Measurements from ENCODE around the gene FOXC1. TPM values are rescaled to one million over a fixed set of nuclear protein-coding genes. Genes with fewer than 3 reads are reported as not detected.

Gene FOXC1
- total RNA-seq, 1 experiment from 2014 or later, result not detected

DNA sequence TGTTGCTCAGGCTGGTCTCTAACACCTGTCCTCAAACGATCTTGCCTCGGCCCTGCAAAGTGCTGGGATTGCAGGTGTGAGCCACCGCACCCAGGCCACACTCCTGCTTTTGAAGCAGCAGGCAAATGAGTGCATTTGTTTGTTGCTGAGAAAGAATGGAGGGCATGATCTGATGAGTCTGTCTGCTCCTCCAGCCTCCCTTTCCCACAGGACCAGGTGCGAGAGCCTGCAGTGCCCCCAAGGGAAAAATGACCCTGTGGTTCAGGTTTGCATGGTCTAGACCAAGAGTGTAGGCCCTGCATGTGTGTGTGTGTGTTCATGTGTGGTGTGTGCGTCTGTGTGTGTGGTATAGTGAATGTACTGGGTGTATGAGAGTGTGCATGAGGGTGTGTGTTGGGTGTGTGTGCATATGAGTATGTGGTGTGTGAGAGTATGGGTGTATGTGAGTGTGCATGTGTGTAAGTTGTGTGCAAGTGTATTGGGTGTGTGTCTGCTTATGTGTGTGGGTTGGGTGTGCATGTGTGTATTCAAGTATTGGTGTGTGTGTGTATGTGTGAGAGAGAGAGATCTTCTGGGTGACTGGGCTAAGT is 22.8 kb upstream of the FOXC1 start:
- no peak overlapping the region for H3K9ac ChIP-seq (ENCODE audit: extremely low read depth, insufficient read length, low read length)
- H2AFZ ChIP-seq (ENCODE audit: low read length), result no peak overlapping the region
- H3K23ac ChIP-seq (ENCODE audit: insufficient read length, low read depth, low read length), result no peak overlapping the region
- no peaks in the 10 kb centered on the region for H3K79me1 ChIP-seq (ENCODE audit: insufficient read depth, low read depth, low read length, poor library complexity, severe bottlenecking)
- peaks cover 5% of the 10 kb centered on the region for H3K27me3 Mint-ChIP-seq (ENCODE audit: low read depth)
- TF ChIP-seq, protein P1, sequence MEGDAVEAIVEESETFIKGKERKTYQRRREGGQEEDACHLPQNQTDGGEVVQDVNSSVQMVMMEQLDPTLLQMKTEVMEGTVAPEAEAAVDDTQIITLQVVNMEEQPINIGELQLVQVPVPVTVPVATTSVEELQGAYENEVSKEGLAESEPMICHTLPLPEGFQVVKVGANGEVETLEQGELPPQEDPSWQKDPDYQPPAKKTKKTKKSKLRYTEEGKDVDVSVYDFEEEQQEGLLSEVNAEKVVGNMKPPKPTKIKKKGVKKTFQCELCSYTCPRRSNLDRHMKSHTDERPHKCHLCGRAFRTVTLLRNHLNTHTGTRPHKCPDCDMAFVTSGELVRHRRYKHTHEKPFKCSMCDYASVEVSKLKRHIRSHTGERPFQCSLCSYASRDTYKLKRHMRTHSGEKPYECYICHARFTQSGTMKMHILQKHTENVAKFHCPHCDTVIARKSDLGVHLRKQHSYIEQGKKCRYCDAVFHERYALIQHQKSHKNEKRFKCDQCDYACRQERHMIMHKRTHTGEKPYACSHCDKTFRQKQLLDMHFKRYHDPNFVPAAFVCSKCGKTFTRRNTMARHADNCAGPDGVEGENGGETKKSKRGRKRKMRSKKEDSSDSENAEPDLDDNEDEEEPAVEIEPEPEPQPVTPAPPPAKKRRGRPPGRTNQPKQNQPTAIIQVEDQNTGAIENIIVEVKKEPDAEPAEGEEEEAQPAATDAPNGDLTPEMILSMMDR (conservative IDR thresholded peaks at IDR 0.05), result no peak
- no peak overlapping the region for H2BK20ac ChIP-seq (ENCODE audit: low read depth, low read length, poor library complexity, severe bottlenecking)
- H3T11ph ChIP-seq (ENCODE audit: low read length), result no peak overlapping the region
- no peaks in the 10 kb centered on the region for H3K9me3 ChIP-seq (ENCODE audit: control insufficient read depth, low read depth, low read length)
- no peak overlapping the region for H3K4me3 Mint-ChIP-seq
- H2BK15ac ChIP-seq (ENCODE audit: low read depth, low read length), result no peak overlapping the region
- no peak overlapping the region for H2BK12ac ChIP-seq (ENCODE audit: insufficient read length, low read depth, low read length)
- H3K4me2 ChIP-seq (ENCODE audit: insufficient read depth, insufficient read length, low read length), result no peak overlapping the region
- H2BK5ac ChIP-seq (ENCODE audit: insufficient read length, low read length), result no peak overlapping the region
- no peaks in the 10 kb centered on the region for H4K20me1 ChIP-seq (ENCODE audit: control insufficient read depth, insufficient read depth, insufficient read length)
- H3K27ac Mint-ChIP-seq, result no peak overlapping the region
- no peak overlapping the region for H4K91ac ChIP-seq (ENCODE audit: insufficient read length, low read depth, low read length)
- no peaks in the 10 kb centered on the region for H3K4me1 ChIP-seq (ENCODE audit: insufficient read depth, low read length)
- H4K5ac ChIP-seq (ENCODE audit: insufficient read length, low read depth, low read length), result no peak overlapping the region
- no peaks in the 10 kb centered on the region for H3K27me3 ChIP-seq (ENCODE audit: insufficient read depth, low read length)
- H3K23me2 ChIP-seq (ENCODE audit: insufficient read length, low read depth, low read length, poor library complexity, severe bottlenecking), result no peaks in the 10 kb centered on the region
- DNase-seq, result no peak
- H4K8ac ChIP-seq (replicated peaks; ENCODE audit: insufficient read length, low read depth, low read length), result no peak overlapping the region
- H3K9me3 Mint-ChIP-seq, result no peaks in the 10 kb centered on the region
- H3K18ac ChIP-seq (ENCODE audit: insufficient read length, low read depth, low read length), result no peak overlapping the region
- H3K79me2 ChIP-seq (ENCODE audit: insufficient read depth, low read length), result no peaks in the 10 kb centered on the region
- H3K4me1 Mint-ChIP-seq, result no peaks in the 10 kb centered on the region
- WGBS (ENCODE audit: extremely low coverage, insufficient read length, low lambda C conversion rate), result no CpG with 5 or more reads among the region's 5 CpGs
- no peak overlapping the region for H3K4ac ChIP-seq (ENCODE audit: low read depth, low read length)
- H3K27ac ChIP-seq (ENCODE audit: insufficient read length, low read depth, low read length), result no peak overlapping the region
- H3K36me3 Mint-ChIP-seq (ENCODE audit: insufficient read depth in 1 of 3, low read depth in 3 of 3), result no peaks in the 10 kb centered on the region
- H3K56ac ChIP-seq (ENCODE audit: insufficient read length, low read depth, low read length), result no peak overlapping the region
- no peak overlapping the region for H2AK5ac ChIP-seq (ENCODE audit: insufficient read length, low read length)
- H3K14ac ChIP-seq (ENCODE audit: insufficient read depth, low read length), result no peak overlapping the region
- H2BK120ac ChIP-seq (ENCODE audit: low read depth, low read length, poor library complexity, severe bottlenecking), result no peak overlapping the region

Measured in H9 (cell line).